GM12878 (cell line): ENCODE measurements around the gene MYBPHL.

Experiments used
- CHD2 ChIP-seq: IDR thresholded peaks from 2 replicates; pipeline ENCODE4 v1.6.1; 2011; ENCODE audit warnings: low read depth, low read length, improper control_type of control experiment, borderline replicate concordance
- CTCF ChIP-seq, 3 experiments: IDR thresholded peaks in 2 of 3; conservative IDR thresholded peaks in 1 of 3; 2 replicates each; pipeline ENCODE4 v1.5.1; 2011; ENCODE audit warnings: low read depth in 3 of 3, low read length in 3 of 3, mild to moderate bottlenecking in 3 of 3, control low read depth in 2 of 3, moderate library complexity in 2 of 3, inconsistent platforms in 1 of 3, mixed read lengths in 1 of 3; ENCODE audit not compliant: control insufficient read depth in 2 of 3, insufficient read depth in 1 of 3; ENCODE audit errors: extremely low read depth in 1 of 3
- ESRRA ChIP-seq: IDR thresholded peaks from 2 replicates; pipeline ENCODE4 v1.6.1; 2012; ENCODE audit warnings: mild to moderate bottlenecking, low read length, improper control_type of control experiment
- EZH2 ChIP-seq: IDR thresholded peaks from 2 replicates; pipeline ENCODE4 v1.6.1; 2012; ENCODE audit warnings: low read depth, mild to moderate bottlenecking, control low read depth, inconsistent platforms, low read length, borderline replicate concordance; ENCODE audit not compliant: control insufficient read depth
- HDAC2 ChIP-seq: fragments of 200-600 bp; sonication (generic); IDR thresholded peaks from 2 replicates; pipeline ENCODE4 v1.6.1; 2017
- MTA3 ChIP-seq: IDR thresholded peaks from 2 replicates; pipeline ENCODE4 v1.6.1; 2012; ENCODE audit warnings: low read length, inconsistent platforms, borderline replicate concordance
- MXI1 ChIP-seq: fragments of 150-350 bp; IDR thresholded peaks from 2 replicates; pipeline ENCODE4 v1.6.1; 2011; ENCODE audit warnings: low read depth, mild to moderate bottlenecking, inconsistent platforms, low read length, improper control_type of control experiment
- NR2F1 ChIP-seq: fragments of 450-650 bp; conservative IDR thresholded peaks from 2 replicates; pipeline ENCODE4 v1.6.1; 2017; ENCODE audit warnings: mild to moderate bottlenecking
- POLR2AphosphoS5 ChIP-seq: IDR thresholded peaks from 2 replicates; pipeline ENCODE4 v1.6.1; 2011; ENCODE audit warnings: mild to moderate bottlenecking, low read length, inconsistent platforms
- PRDM15 ChIP-seq: fragments of 450-650 bp; formaldehyde crosslinking; IDR thresholded peaks from 2 replicates; pipeline ENCODE4 v1.4.0; 2020; ENCODE audit warnings: mild to moderate bottlenecking, moderate library complexity
- SKIL ChIP-seq: fragments of 450-650 bp; IDR thresholded peaks from 2 replicates; pipeline ENCODE4 v1.6.1; 2017; ENCODE audit warnings: mild to moderate bottlenecking, low read depth, inconsistent platforms; ENCODE audit not compliant: poor library complexity, severe bottlenecking
- TCF12 ChIP-seq: IDR thresholded peaks from 2 replicates; pipeline ENCODE4 v1.6.1; 2011; ENCODE audit warnings: low read depth, mild to moderate bottlenecking, low read length
- USF2 ChIP-seq: IDR thresholded peaks from 2 replicates; pipeline ENCODE4 v1.6.1; 2011; ENCODE audit warnings: low read depth, low read length, improper control_type of control experiment, borderline replicate concordance
- ZBTB40 ChIP-seq: fragments of 450-650 bp; IDR thresholded peaks from 2 replicates; pipeline ENCODE4 v1.6.1; 2016; ENCODE audit warnings: mild to moderate bottlenecking, moderate library complexity, borderline replicate concordance

GRCh38 chr1:109341944-109342930 is 35.4 kb upstream of the MYBPHL start:
- TF ChIP-seq EZH2 = no peak
- TF ChIP-seq CHD2 = no peak
- no peak for TF ChIP-seq CTCF (IDR thresholded peaks at IDR 0.05 in 2 of 3, conservative IDR thresholded peaks at IDR 0.05 in 1 of 3; ENCODE audit: control insufficient read depth in 2 of 3, extremely low read depth in 1 of 3, insufficient read depth in 1 of 3, low read depth in 3 of 3, low read length in 3 of 3)
- TF ChIP-seq POLR2AphosphoS5 = no peak
- no peak for TF ChIP-seq ZBTB40
- no peak for TF ChIP-seq HDAC2
- TF ChIP-seq USF2 = no peak
- no peak for TF ChIP-seq PRDM15
- TF ChIP-seq TCF12 = no peak
- no peak for TF ChIP-seq SKIL
- no peak for TF ChIP-seq ESRRA
- TF ChIP-seq NR2F1 = no peak
- no peak for TF ChIP-seq MTA3
- no peak for TF ChIP-seq MXI1
